ENCODE results near the gene ETV2.

GRCh38 chr19:35592226-35592625 lies 49.3 kb upstream of the ETV2 start:
- TF ChIP-seq RFX5 (IDR thresholded peaks at IDR 0.05; ENCODE audit: low read depth, low read length) (no peak), CTCF (conservative IDR thresholded peaks at IDR 0.05; ENCODE audit: low read depth, low read length) (peak; percentile 55), CHD1 (IDR thresholded peaks at IDR 0.05; ENCODE audit: low read depth, low read length) (no peak), POLR2A (IDR thresholded peaks at IDR 0.05; ENCODE audit: low read depth, low read length) (no peak)
